Measurements from ENCODE around the gene HMSD. TPM values are rescaled to one million over a fixed set of nuclear protein-coding genes. Genes with fewer than 3 reads are reported as not detected.

Gene HMSD
- total and polyA plus RNA-seq, 2 experiments from 2014 or later = 2.6 to 25.1 TPM

GRCh38 chr18:63975628-63976027 lies 26.5 kb downstream of the HMSD start:
- no peak for ATAC-seq
- H3K4me1 Mint-ChIP-seq = peaks cover 14% of the 10 kb centered on the region

More at GRCh38 chr18:63975628-63976027, 26.5 kb downstream of the HMSD start:
- no peaks in the 10 kb centered on the region for H3F3A ChIP-seq (replicated peaks; ENCODE audit: low read depth)
- H4K20me1 ChIP-seq (replicated peaks; ENCODE audit: insufficient read depth) = no peaks in the 10 kb centered on the region
- peaks cover 5% of the 10 kb centered on the region; the same call in 1 of the 2 replicates for H3K4me1 ChIP-seq (ENCODE audit: insufficient read depth)
- TF ChIP-seq ZNF462 (CRISPR knock-in tag; IDR thresholded peaks at IDR 0.05) = no peak
- TF ChIP-seq ZNF331 (CRISPR knock-in tag; IDR thresholded peaks at IDR 0.05; ENCODE audit: low read depth) = no peak
- H3K36me3 ChIP-seq (ENCODE audit: insufficient read depth) = no peaks in the 10 kb centered on the region
- H3K27ac Mint-ChIP-seq = no peak overlapping the region
- H3K27me3 ChIP-seq (ENCODE audit: insufficient read depth) = peaks cover 91% of the 10 kb centered on the region
- no peaks in the 10 kb centered on the region; the same call in 1 of the 2 replicates for H3K79me2 ChIP-seq (replicated peaks; ENCODE audit: insufficient read depth)
- H3K27me3 Mint-ChIP-seq (ENCODE audit: insufficient read depth, low read depth, poor library complexity) = peaks cover 56% of the 10 kb centered on the region
- no peak overlapping the region for H3K4me2 ChIP-seq
- DNase-seq (ENCODE audit: low spot score) = no peak
- no peak overlapping the region for H3K4me3 Mint-ChIP-seq
- H3K27ac ChIP-seq (ENCODE audit: low read depth) = no peak overlapping the region
- no peak overlapping the region for H2AFZ ChIP-seq
- no peak overlapping the region for H3K4me3 ChIP-seq
- H3K9me3 Mint-ChIP-seq = no peaks in the 10 kb centered on the region
- no peaks in the 10 kb centered on the region for H3K36me3 Mint-ChIP-seq (ENCODE audit: low read depth)
- no peaks in the 10 kb centered on the region for H3K9me2 ChIP-seq (ENCODE audit: insufficient read depth)
